HG02884 (cell line): ENCODE measurements around the gene MBIP.

Experiments used
- ATAC-seq: cut with Tn5 transposase; IDR thresholded peaks from one replicate; pipeline ENCODE4 v1.9.1; 2021; ENCODE audit warnings: mild to moderate bottlenecking, moderate library complexity; ENCODE audit not compliant: unreplicated experiment

The MBIP gene

GRCh38 chr14:36268121-36268520 lies 52.3 kb downstream of the MBIP start:
- no peak for ATAC-seq

DNA sequence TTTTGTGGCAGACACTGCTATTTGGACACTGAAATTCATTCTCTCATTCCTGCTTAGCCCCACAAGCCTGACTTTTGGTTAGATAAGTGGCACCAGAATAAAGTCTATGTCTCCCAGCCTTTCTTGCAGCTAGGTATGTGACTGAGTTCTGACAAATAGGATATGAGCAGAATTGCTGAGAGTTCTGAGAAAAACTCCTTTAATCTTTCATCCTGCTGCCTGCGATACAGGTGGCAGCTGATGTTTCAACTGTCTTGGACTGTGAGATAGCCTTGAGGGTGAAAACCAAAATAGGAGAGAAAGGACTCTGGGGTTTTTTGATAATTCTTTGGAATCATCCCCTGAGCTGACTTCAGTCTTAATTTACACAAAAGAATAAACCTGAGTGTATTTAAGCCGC lies 55.8 kb downstream of the MBIP start:
- ATAC-seq, result no peak

GRCh38 chr14:36264107-36264506 lies 56.3 kb downstream of the MBIP start:
- ATAC-seq, result no peak

DNA sequence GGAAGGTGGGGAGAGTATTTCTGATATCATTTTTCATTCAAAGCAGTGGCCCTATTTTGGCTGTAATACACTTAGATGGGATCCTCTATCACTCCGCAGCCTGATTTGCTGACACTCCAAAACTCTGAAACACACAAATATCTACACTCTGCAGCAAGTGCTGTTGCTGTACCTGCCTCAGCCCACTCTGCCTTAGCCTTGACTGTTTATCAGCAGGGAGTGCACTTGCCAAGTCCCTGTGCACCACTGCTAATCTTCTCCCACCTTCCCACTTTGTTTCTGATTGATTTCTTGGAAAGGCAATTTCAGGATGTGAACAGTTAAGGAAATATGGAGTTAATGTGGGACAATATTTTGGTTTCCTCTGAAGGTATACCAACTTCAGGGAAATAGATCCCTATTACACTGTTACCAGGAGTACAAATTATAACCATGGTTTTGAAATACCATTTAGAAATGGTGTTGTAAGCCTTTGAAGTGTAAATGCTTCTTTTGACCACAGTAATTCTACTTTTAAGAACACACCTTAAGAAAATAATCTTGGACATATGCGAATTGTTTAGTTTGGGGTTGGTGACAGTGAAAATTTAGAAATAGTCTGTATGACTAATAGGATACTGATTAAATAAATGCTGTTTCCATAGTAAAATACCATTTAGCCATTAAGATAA lies 59.3 kb downstream of the MBIP start:
- no peak for ATAC-seq

- ATAC-seq, result no peak
Observed at GRCh38 chr14:36258241-36258640, 62.2 kb downstream of the MBIP start.

DNA sequence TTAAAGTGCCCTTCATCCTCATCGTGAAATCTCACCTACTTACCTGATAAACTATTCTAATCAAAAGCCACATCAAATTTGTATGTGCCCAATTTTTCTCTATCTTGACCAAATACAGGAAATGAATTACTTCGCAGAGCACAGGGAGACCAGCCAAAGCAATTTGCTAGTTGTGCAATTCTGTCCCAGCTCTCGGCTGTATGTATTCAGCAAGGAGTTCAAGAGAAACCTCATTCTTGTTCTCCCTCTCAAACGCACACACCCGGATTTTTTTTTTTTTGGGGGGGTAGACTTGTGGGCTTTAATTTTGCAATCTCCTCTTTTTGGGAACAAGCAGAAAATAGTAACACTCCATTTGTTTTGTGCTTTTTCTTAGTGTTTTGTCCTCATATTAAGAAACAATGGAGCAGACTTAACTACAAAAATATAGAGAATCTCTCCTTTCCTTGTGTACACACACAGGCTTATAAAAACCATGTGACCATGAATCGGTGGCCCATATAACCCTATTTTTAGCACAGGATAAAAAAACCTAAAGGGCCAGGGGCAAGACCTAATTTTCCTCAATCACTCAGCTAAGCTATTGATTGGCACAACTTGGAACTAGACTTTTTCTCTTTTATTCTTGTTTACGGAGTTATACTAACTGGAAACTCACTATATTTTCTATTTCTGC lies 64.2 kb downstream of the MBIP start:
- no peak for ATAC-seq

GRCh38 chr14:36254020-36254624 lies 66.3 kb downstream of the MBIP start:
- no peak for ATAC-seq
